SK-N-SH (cell line): ENCODE measurements around the gene ZNF609. TPM values are rescaled to one million over a fixed set of nuclear protein-coding genes. Genes with fewer than 3 reads are reported as not detected.

Source experiments
- CTCF ChIA-PET: fragments of 300-600, 350-600 bp; formaldehyde crosslinking; extraction: SDS; loops from one replicate; lab custom pipeline; 2021; lab: Yijun Ruan, JAX
- POLR2A ChIA-PET: fragments of 350-600 bp; sonication (Branson Sonifier 250); formaldehyde crosslinking; extraction: SDS; loops from one replicate; lab custom pipeline; 2020; ENCODE audit warnings: antibody characterized with exemption, inconsistent platforms; lab: Yijun Ruan, JAX
- DNase-seq: peaks from one replicate; pipeline ENCODE4 v3.0.0; 2012
- H2AFZ ChIP-seq: fragments of 200-600 bp; sonication (generic); 2 replicates; pipeline ENCODE4 v1.8.1; 2016; ENCODE audit warnings: antibody characterized with exemption, mild to moderate bottlenecking, low read depth
- H3F3A ChIP-seq: fragments of 200-600 bp; sonication (generic); replicated peaks from 2 replicates; pipeline ENCODE3; 2016; ENCODE audit warnings: antibody characterized with exemption, mild to moderate bottlenecking; ENCODE audit not compliant: insufficient read depth
- H3K27ac ChIP-seq, 2 experiments: fragments of 200-500 bp in 1 of 2; fragments of 200-600 bp in 1 of 2; sonication (Bioruptor generic) in 1 of 2; sonication (generic), shearing (Covaris generic) in 1 of 2; 2 replicates each; pipeline versions ENCODE4 v1.5.1 to v1.6.1; 2014 to 2016; ENCODE audit warnings: low read depth in 2 of 2, inconsistent platforms in 1 of 2, low read length in 1 of 2, mild to moderate bottlenecking in 1 of 2, mixed read lengths in 1 of 2
- H3K27me3 ChIP-seq: fragments of 200-600 bp; sonication (generic), shearing (Covaris generic); 2 replicates; pipeline ENCODE4 v1.6.1; 2016; ENCODE audit warnings: mixed run types; ENCODE audit not compliant: insufficient read depth
- H3K36me3 ChIP-seq, 2 experiments: fragments of 200-500 bp in 1 of 2; fragments of 200-600 bp in 1 of 2; sonication (Bioruptor generic) in 1 of 2; sonication (generic) in 1 of 2; replicated peaks in 1 of 2; 2 replicates each; pipeline versions ENCODE3 to v1.5.1; 2014 to 2016; ENCODE audit warnings: low read length in 1 of 2, mild to moderate bottlenecking in 1 of 2; ENCODE audit not compliant: insufficient read depth in 2 of 2, control insufficient read depth in 1 of 2
- H3K4me1 ChIP-seq, 2 experiments: fragments of 200-500 bp in 1 of 2; fragments of 200-600 bp in 1 of 2; sonication (Bioruptor generic) in 1 of 2; sonication (generic), shearing (Covaris generic) in 1 of 2; 2 replicates each; pipeline versions ENCODE4 v1.5.1 to v1.6.1; 2014 to 2016; ENCODE audit warnings: low read depth in 1 of 2, low read length in 1 of 2, mixed run types in 1 of 2; ENCODE audit not compliant: insufficient read depth in 2 of 2, control insufficient read depth in 1 of 2
- H3K4me2 ChIP-seq: fragments of 200-600 bp; sonication (generic), shearing (Covaris generic); 2 replicates; pipeline ENCODE4 v1.6.1; 2017; ENCODE audit warnings: mixed run types
- H3K4me3 ChIP-seq, 2 experiments: fragments of 200-500 bp in 1 of 2; fragments of 200-600 bp in 1 of 2; sonication (Bioruptor generic) in 1 of 2; sonication (generic), shearing (Covaris generic) in 1 of 2; 2 replicates each; pipeline versions ENCODE4 v1.5.1 to v1.8.1; 2014 to 2016; ENCODE audit warnings: low read depth in 2 of 2, inconsistent platforms in 1 of 2, low read length in 1 of 2, mild to moderate bottlenecking in 1 of 2, mixed read lengths in 1 of 2, moderate library complexity in 1 of 2
- H3K79me2 ChIP-seq: fragments of 200-600 bp; sonication (generic); 2 replicates; pipeline ENCODE4 v1.8.1; 2017; ENCODE audit warnings: mild to moderate bottlenecking; ENCODE audit not compliant: insufficient read depth
- H3K9ac ChIP-seq: fragments of 200-600 bp; sonication (generic); 2 replicates; pipeline ENCODE4 v1.6.1; 2017; ENCODE audit warnings: mixed run types
- H3K9me2 ChIP-seq: fragments of 200-600 bp; sonication (generic); 2 replicates; pipeline ENCODE4 v1.6.1; 2017; ENCODE audit warnings: mixed run types
- H3K9me3 ChIP-seq: fragments of 200-600 bp; sonication (generic); 2 replicates; pipeline ENCODE4 v1.6.1; 2017; ENCODE audit warnings: mixed run types, mild to moderate bottlenecking, moderate library complexity
- H4K20me1 ChIP-seq: fragments of 200-600 bp; sonication (generic); 2 replicates; pipeline ENCODE4 v1.6.1; 2017; ENCODE audit warnings: mild to moderate bottlenecking, mixed run types; ENCODE audit not compliant: insufficient read depth
- CHD2 ChIP-seq: fragments of 150-350 bp; IDR thresholded peaks from 2 replicates; pipeline ENCODE4 v1.6.1; 2018; ENCODE audit warnings: low read length; ENCODE audit not compliant: partially characterized antibody
- ELF1 ChIP-seq: IDR thresholded peaks from 2 replicates; pipeline ENCODE4 v1.4.0; 2012
- EP300 ChIP-seq, 2 experiments: IDR thresholded peaks; 2 replicates each; pipeline versions ENCODE4 v1.4.0 to v1.6.1; 2012; ENCODE audit warnings: borderline replicate concordance in 1 of 2, low read depth in 1 of 2, low read length in 1 of 2
- EZH2phosphoT487 ChIP-seq: fragments of 200-600 bp; sonication (generic); IDR thresholded peaks from 2 replicates; pipeline ENCODE4 v1.6.1; 2017; ENCODE audit warnings: low read depth, mixed run types, mild to moderate bottlenecking, antibody characterized with exemption, moderate library complexity, borderline replicate concordance
- FOXJ3 ChIP-seq: sonication (generic); formaldehyde crosslinking; IDR thresholded peaks from 2 replicates; pipeline ENCODE4 v1.5.1; 2020; ENCODE audit warnings: mild to moderate bottlenecking, missing genetic modification reagents
- GATA2 ChIP-seq: sonication (generic); formaldehyde crosslinking; IDR thresholded peaks from 2 replicates; pipeline ENCODE4 v1.5.0; 2020; ENCODE audit warnings: mild to moderate bottlenecking, missing genetic modification reagents
- JUND ChIP-seq: IDR thresholded peaks from 2 replicates; pipeline ENCODE4 v1.4.0; 2012
- NFIC ChIP-seq: IDR thresholded peaks from 2 replicates; pipeline ENCODE4 v1.4.0; 2012; ENCODE audit warnings: borderline replicate concordance
- NRF1 ChIP-seq: IDR thresholded peaks from 2 replicates; pipeline ENCODE4 v1.6.1; 2012; ENCODE audit warnings: low read depth, mild to moderate bottlenecking, low read length
- RAD21 ChIP-seq: IDR thresholded peaks from 2 replicates; pipeline ENCODE4 v1.6.1; 2012; ENCODE audit warnings: mild to moderate bottlenecking, low read length
- RCOR1 ChIP-seq: fragments of 150-350 bp; IDR thresholded peaks from 2 replicates; pipeline ENCODE4 v1.6.1; 2017; ENCODE audit warnings: antibody characterized with exemption, low read length
- RFX5 ChIP-seq: IDR thresholded peaks from 2 replicates; pipeline ENCODE4 v1.6.1; 2012; ENCODE audit warnings: mild to moderate bottlenecking, improper control_type of control experiment, low read length
- SIN3A ChIP-seq: IDR thresholded peaks from 2 replicates; pipeline ENCODE4 v1.6.1; 2012; ENCODE audit warnings: low read depth, mild to moderate bottlenecking, low read length, moderate library complexity, borderline replicate concordance
- SMC3 ChIP-seq: IDR thresholded peaks from 2 replicates; pipeline ENCODE4 v1.6.1; 2012; ENCODE audit warnings: low read depth, low read length, improper control_type of control experiment
- TCF12 ChIP-seq: IDR thresholded peaks from 2 replicates; pipeline ENCODE4 v1.4.0; 2012
- TEAD4 ChIP-seq: IDR thresholded peaks from 2 replicates; pipeline ENCODE4 v1.4.0; 2012; ENCODE audit warnings: mild to moderate bottlenecking, borderline replicate concordance; ENCODE audit not compliant: insufficient read depth
- YY1 ChIP-seq: IDR thresholded peaks from 2 replicates; pipeline ENCODE4 v1.4.0; 2012; ENCODE audit warnings: low read depth, mild to moderate bottlenecking
- WGBS: methylation state at CpG from one replicate; pipeline ENCODE4 v1.1.6; 2017; ENCODE audit warnings: low lambda C conversion rate; 5-methylcytosine and 5-hydroxymethylcytosine counted together
- polyA plus RNA-seq, 3 experiments: library from polyadenylated mRNA; depleted of rRNA; stranded (reverse); fragments of >200 nt; gene quantifications; 2 replicates each; pipeline ENCODE4 v1.2.3, GENCODE V29; 2012
- TF ChIP-seq, protein P1 (sequence below): IDR thresholded peaks from 2 replicates; pipeline ENCODE4 v1.4.0; 2012; ENCODE audit warnings: low read depth, borderline replicate concordance
- TF ChIP-seq, protein P2 (sequence below): IDR thresholded peaks from 2 replicates; pipeline ENCODE4; 2012
- TF ChIP-seq, protein P3 (sequence below): IDR thresholded peaks from 2 replicates; pipeline ENCODE4 v1.4.0; 2012; ENCODE audit warnings: low read depth
- TF ChIP-seq, protein P4 (sequence below): fragments of 150-350 bp; IDR thresholded peaks from 2 replicates; pipeline ENCODE4 v1.6.1; 2016; ENCODE audit warnings: mild to moderate bottlenecking, low read depth, low read length

Gene ZNF609
- polyA plus RNA-seq, 1 of the 3 experiments (the other 2 are of a cell fraction), result 12.6 TPM

DNA sequence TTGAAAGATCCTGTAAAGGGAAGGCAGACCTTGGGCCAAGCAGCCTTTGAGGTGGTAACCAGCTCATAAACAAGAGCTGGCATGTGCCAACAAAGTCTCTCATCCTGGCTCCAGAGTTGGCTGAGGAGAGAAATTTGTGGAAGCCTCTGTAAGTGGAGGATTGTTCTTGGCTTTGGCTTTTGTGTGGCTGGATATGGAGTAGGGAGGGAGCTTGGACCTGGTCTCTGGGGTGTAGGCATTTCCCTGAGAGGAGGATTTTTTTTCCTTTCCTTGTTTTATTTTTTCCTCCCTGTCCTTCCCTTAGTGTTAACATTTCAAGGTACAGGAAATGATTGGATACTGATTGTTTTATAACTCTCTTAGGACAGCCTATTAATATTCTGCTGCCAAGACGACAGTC, 60.8 kb downstream of the ZNF609 start (continued):
- TF ChIP-seq EP300 (IDR thresholded peaks at IDR 0.05; ENCODE audit: borderline replicate concordance in 1 of 2, low read depth in 1 of 2, low read length in 1 of 2), result no peak

DNA sequence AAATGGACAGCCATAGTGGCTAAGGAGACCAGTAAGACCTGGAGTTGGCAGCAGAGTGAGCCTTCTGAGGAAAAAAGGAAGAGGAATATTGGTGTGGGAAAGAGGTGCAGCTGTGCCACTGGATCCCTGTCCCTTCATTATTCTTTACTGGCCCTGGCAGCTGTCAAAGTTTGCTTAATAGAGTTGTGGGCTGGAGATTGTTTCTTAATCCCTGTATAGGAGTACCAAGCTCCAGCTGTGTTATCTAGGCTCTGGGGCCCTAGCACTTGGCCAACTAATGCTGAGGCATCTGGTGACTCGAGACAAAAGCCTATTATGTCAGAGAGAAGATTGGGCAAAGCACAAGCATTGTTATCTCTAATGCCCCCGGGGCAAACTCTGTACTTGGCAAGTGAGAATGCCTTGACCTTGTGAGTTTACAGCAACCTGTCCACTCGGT, 61.4 kb downstream of the ZNF609 start:
- peaks cover 37% of the 10 kb centered on the region for H3F3A ChIP-seq
- peaks cover 13 to 33% of the 10 kb centered on the region in 2 experiments; a peak in 3 of 4 replicates for H3K4me1 ChIP-seq
- TF ChIP-seq RCOR1, result peak; percentile 76; the same call in 1 of the 2 replicates
- no peak for TF ChIP-seq EZH2phosphoT487
- TF ChIP-seq GATA2 (CRISPR knock-in tag), result peak; percentile 59; the same call in 1 of the 2 replicates
- 0 out of 2 replicates have a peak, but pooled peaks have one; percentile 1 for TF ChIP-seq RAD21
- peak; percentile 55 for TF ChIP-seq TCF12
- TF ChIP-seq RFX5, result no peak
- no peak for TF ChIP-seq NFIC
- TF ChIP-seq, protein P1, sequence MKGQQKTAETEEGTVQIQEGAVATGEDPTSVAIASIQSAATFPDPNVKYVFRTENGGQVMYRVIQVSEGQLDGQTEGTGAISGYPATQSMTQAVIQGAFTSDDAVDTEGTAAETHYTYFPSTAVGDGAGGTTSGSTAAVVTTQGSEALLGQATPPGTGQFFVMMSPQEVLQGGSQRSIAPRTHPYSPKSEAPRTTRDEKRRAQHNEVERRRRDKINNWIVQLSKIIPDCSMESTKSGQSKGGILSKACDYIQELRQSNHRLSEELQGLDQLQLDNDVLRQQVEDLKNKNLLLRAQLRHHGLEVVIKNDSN, result no peak
- peak; percentile 16 for TF ChIP-seq CHD2
- peak in 1 of 2 experiments; percentile 66; a peak in 2 of 4 replicates for TF ChIP-seq EP300 (IDR thresholded peaks at IDR 0.05; ENCODE audit: borderline replicate concordance in 1 of 2, low read depth in 1 of 2, low read length in 1 of 2)
- no peak for TF ChIP-seq NRF1
- H3K9me2 ChIP-seq, result no peaks in the 10 kb centered on the region
- CTCF ChIA-PET, result no interaction called here
- H3K9me3 ChIP-seq, result no peaks in the 10 kb centered on the region
- peak overlapping the region in 1 of 2 experiments; percentile 5; a peak in 1 of 4 replicates for H3K4me3 ChIP-seq
- WGBS, result 8% methylated on average over 3 of the region's 3 CpGs
- peak; percentile 61 for DNase-seq
- H3K36me3 ChIP-seq, result peaks cover 0 to 5% of the 10 kb centered on the region in 2 experiments
- peaks cover 21% of the 10 kb centered on the region for H4K20me1 ChIP-seq
- no peak overlapping the region for H3K9ac ChIP-seq
- H3K79me2 ChIP-seq, result peaks cover 94% of the 10 kb centered on the region
- H3K27ac ChIP-seq, result peak overlapping the region; percentile 20 to 58; a peak in 2 of 4 replicates
- no peak overlapping the region for H2AFZ ChIP-seq
- H3K4me2 ChIP-seq, result peak overlapping the region; percentile 12; the same call in 1 of the 2 replicates
- POLR2A ChIA-PET, result no interaction called here
- no peaks in the 10 kb centered on the region for H3K27me3 ChIP-seq

DNA sequence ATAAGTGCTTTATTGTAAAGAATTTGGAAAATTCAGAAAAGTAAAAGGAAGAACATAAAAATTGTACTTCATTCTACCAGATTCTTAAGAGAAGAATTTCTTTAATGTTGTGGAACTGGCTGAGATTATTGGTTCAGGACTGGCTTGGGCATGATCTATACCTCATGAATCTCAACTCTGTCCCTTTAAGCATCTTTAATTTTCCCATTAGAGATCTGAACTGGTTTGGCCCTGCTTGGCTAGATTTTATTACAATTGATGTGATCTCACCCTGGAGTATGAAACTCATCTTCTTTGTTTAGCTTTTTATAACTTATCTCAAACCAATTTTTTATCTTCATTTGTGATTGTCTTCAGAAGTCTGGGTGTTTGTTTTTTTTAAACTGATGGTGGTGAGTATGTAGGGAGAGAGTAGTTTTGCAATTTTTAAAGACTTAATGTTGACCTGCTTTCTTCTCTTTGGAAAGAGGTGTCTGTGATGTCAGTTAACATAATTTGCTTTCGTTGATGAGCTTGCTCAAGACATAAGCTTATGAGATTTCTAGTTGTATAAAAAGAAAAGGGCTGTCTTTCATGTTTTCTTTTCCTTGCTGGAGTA, 61.9 kb downstream of the ZNF609 start:
- H3K9me3 ChIP-seq, result no peaks in the 10 kb centered on the region
- H3K4me1 ChIP-seq, result peaks cover 13 to 39% of the 10 kb centered on the region in 2 experiments; a peak in 3 of 4 replicates
- H3K9ac ChIP-seq, result no peak overlapping the region
- H3K36me3 ChIP-seq, result peaks cover 0 to 2% of the 10 kb centered on the region in 2 experiments
- no peak overlapping the region for H2AFZ ChIP-seq
- POLR2A ChIA-PET, result no interaction called here
- peak overlapping the region; percentile 12; the same call in 1 of the 2 replicates for H3K4me2 ChIP-seq
- 64% methylated on average over 1 of the region's 1 CpG for WGBS
- H3K79me2 ChIP-seq, result peaks cover 94% of the 10 kb centered on the region
- H3K27me3 ChIP-seq, result no peaks in the 10 kb centered on the region
- DNase-seq, result no peak
- H4K20me1 ChIP-seq, result peaks cover 21% of the 10 kb centered on the region
- peak overlapping the region in 1 of 2 experiments; percentile 5; a peak in 1 of 4 replicates for H3K4me3 ChIP-seq
- H3F3A ChIP-seq, result peaks cover 42% of the 10 kb centered on the region
- CTCF ChIA-PET, result no interaction called here
- no peaks in the 10 kb centered on the region for H3K9me2 ChIP-seq
- peak overlapping the region in 1 of 2 experiments; percentile 20; a peak in 2 of 4 replicates for H3K27ac ChIP-seq
- TF ChIP-seq YY1 (no peak), SMC3 (no peak), ELF1 (no peak), JUND (no peak), RFX5 (no peak), TCF12 (no peak), EZH2phosphoT487 (no peak), RCOR1 (no peak), TEAD4 (no peak), FOXJ3 (CRISPR knock-in tag) (no peak), NFIC (no peak), SIN3A (no peak)
- TF ChIP-seq, protein P1, result no peak
- TF ChIP-seq, protein P2, sequence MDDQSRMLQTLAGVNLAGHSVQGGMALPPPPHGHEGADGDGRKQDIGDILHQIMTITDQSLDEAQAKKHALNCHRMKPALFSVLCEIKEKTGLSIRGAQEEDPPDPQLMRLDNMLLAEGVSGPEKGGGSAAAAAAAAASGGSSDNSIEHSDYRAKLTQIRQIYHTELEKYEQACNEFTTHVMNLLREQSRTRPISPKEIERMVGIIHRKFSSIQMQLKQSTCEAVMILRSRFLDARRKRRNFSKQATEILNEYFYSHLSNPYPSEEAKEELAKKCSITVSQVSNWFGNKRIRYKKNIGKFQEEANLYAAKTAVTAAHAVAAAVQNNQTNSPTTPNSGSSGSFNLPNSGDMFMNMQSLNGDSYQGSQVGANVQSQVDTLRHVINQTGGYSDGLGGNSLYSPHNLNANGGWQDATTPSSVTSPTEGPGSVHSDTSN, result no peak
- TF ChIP-seq, protein P3, sequence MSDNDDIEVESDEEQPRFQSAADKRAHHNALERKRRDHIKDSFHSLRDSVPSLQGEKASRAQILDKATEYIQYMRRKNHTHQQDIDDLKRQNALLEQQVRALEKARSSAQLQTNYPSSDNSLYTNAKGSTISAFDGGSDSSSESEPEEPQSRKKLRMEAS, result no peak
- TF ChIP-seq, protein P4, sequence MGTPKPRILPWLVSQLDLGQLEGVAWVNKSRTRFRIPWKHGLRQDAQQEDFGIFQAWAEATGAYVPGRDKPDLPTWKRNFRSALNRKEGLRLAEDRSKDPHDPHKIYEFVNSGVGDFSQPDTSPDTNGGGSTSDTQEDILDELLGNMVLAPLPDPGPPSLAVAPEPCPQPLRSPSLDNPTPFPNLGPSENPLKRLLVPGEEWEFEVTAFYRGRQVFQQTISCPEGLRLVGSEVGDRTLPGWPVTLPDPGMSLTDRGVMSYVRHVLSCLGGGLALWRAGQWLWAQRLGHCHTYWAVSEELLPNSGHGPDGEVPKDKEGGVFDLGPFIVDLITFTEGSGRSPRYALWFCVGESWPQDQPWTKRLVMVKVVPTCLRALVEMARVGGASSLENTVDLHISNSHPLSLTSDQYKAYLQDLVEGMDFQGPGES, result no peak
